A549 (cell line): ENCODE data around the gene MARVELD2.

Experiments used
- CEBPB ChIP-seq, 2 experiments: fragments of >200 bp in 1 of 2; sonication (Bioruptor Twin) in 1 of 2; formaldehyde crosslinking in 1 of 2; IDR thresholded peaks; 2 replicates each; pipeline ENCODE4 v1.6.1; 2012 to 2016
- CTCF ChIP-seq: fragments of >200 bp; sonication (Bioruptor Twin); formaldehyde crosslinking; IDR thresholded peaks from 3 replicates; pipeline ENCODE4 v1.5.1; 2016
- EP300 ChIP-seq, 2 experiments: fragments of >200 bp; sonication (Bioruptor Twin); formaldehyde crosslinking; IDR thresholded peaks; 2 replicates in 1 of 2; 3 replicates in 1 of 2; pipeline ENCODE4 v1.6.1; 2016 to 2017
- HDAC2 ChIP-seq: fragments of 200-600 bp; sonication (generic); IDR thresholded peaks from 2 replicates; pipeline ENCODE4 v1.6.1; 2016
- JUN ChIP-seq, 2 experiments: fragments of >200 bp; sonication (Bioruptor Twin); formaldehyde crosslinking; IDR thresholded peaks; 2 replicates in 1 of 2; 3 replicates in 1 of 2; pipeline ENCODE4 v1.6.1; 2016 to 2017
- MAX ChIP-seq: IDR thresholded peaks from 2 replicates; pipeline ENCODE4 v1.6.1; 2012
- MAZ ChIP-seq: fragments of 150-350 bp; IDR thresholded peaks from 2 replicates; pipeline ENCODE4 v1.6.1; 2014; ENCODE audit warnings: antibody characterized with exemption, low read depth, low read length, borderline replicate concordance
- POLR2A ChIP-seq: IDR thresholded peaks from 2 replicates; pipeline ENCODE4 v1.6.1; 2012; ENCODE audit warnings: mild to moderate bottlenecking, low read length
- USF2 ChIP-seq: fragments of 450-650 bp; IDR thresholded peaks from 2 replicates; pipeline ENCODE4 v1.6.1; 2014; ENCODE audit warnings: antibody characterized with exemption

- no peak for TF ChIP-seq MAX
- TF ChIP-seq EP300 (IDR thresholded peaks at IDR 0.05): no peak
- TF ChIP-seq CTCF: no peak
- TF ChIP-seq CEBPB (IDR thresholded peaks at IDR 0.05): no peak
- TF ChIP-seq HDAC2: no peak
- TF ChIP-seq POLR2A: no peak
- no peak for TF ChIP-seq MAZ
- TF ChIP-seq JUN (IDR thresholded peaks at IDR 0.05): no peak
- TF ChIP-seq USF2: no peak
Observed at GRCh38 chr5:69485471-69485870, 70.6 kb downstream of the MARVELD2 start.
